Measurements from ENCODE around the gene NKAPD1. TPM values are rescaled to one million over a fixed set of nuclear protein-coding genes. Genes with fewer than 3 reads are reported as not detected.

NKAPD1 gene
- total and polyA plus RNA-seq, 2 of the 13 experiments (the other 11 are each of a cell fraction or from before 2014, with no cell fraction given): 11.2 to 22.5 TPM

DNA sequence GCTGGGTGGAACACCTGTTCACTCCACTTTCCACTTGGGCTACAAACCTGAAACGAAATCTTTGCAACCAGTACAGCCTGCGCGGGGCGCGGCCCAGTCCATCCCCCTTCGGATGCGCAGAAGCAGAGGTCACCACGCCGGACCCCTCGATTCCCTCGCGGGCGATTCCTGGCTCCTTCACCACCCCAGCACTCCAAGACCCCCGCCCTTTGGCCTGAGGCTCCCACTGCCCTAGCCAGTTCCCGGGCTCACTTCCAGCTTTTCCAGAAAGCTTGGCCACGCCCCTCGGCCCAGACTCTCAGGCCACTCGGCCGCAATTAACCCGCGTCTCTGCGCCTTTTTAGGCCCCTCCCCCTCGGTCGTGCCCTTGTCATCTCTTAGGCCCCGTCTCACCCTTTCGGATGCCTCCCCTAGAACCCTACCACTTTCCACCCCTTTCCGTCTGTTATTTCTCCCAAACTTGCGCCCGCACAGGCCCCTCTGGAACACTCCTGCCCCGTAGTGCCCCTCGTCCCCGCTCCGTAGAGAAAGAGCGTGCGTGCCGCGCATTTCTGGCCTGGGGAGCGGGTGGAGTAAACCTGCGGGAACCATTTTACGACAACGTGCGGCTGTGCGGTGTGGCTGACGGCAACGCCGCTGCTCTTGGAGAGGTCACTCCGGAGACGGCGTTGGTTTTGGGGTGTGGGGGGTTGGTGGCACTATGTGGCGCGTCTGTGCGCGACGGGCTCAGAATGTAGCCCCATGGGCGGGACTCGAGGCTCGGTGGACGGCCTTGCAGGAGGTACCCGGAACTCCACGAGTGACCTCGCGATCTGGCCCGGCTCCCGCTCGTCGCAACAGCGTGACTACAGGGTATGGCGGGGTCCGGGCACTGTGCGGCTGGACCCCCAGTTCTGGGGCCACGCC, 49.1 kb upstream of the NKAPD1 start, which contains the start of gene DLAT (continued):
- TF ChIP-seq ZHX1 (CRISPR knock-in tag; IDR thresholded peaks at IDR 0.05; ENCODE audit: low read depth): 0 out of 2 replicates have a peak, but pooled peaks have one; percentile 21
- TF ChIP-seq ZNF281 (CRISPR knock-in tag; IDR thresholded peaks at IDR 0.05; ENCODE audit: borderline replicate concordance): peak; percentile 73; the same call in 1 of the 2 replicates
- peak; percentile 99 for TF ChIP-seq ZFX (CRISPR knock-in tag; IDR thresholded peaks at IDR 0.05; ENCODE audit: low read depth)
- 0 out of 2 replicates have a peak, but pooled peaks have one; percentile 56 for TF ChIP-seq ZFP36L1 (CRISPR knock-in tag; IDR thresholded peaks at IDR 0.05)
- TF ChIP-seq MLX (CRISPR knock-in tag; IDR thresholded peaks at IDR 0.05): peak; percentile 44; the same call in 1 of the 2 replicates
- TF ChIP-seq RFX3 (CRISPR knock-in tag; IDR thresholded peaks at IDR 0.05): peak; percentile 48; the same call in 1 of the 2 replicates
- peak; percentile 81 for TF ChIP-seq ZNF777 (CRISPR knock-in tag; IDR thresholded peaks at IDR 0.05)
- TF ChIP-seq MTA3 (CRISPR knock-in tag; IDR thresholded peaks at IDR 0.05): no peak
- TF ChIP-seq TOE1 (CRISPR knock-in tag; IDR thresholded peaks at IDR 0.05): no peak; the same call in 1 of the 2 replicates
- TF ChIP-seq EEA1 (CRISPR knock-in tag; IDR thresholded peaks at IDR 0.05; ENCODE audit: borderline replicate concordance): no peak
- peak; percentile 74 for TF ChIP-seq PHF5A (CRISPR knock-in tag; IDR thresholded peaks at IDR 0.05; ENCODE audit: low read depth, unreplicated experiment)
- TF ChIP-seq, protein P1, sequence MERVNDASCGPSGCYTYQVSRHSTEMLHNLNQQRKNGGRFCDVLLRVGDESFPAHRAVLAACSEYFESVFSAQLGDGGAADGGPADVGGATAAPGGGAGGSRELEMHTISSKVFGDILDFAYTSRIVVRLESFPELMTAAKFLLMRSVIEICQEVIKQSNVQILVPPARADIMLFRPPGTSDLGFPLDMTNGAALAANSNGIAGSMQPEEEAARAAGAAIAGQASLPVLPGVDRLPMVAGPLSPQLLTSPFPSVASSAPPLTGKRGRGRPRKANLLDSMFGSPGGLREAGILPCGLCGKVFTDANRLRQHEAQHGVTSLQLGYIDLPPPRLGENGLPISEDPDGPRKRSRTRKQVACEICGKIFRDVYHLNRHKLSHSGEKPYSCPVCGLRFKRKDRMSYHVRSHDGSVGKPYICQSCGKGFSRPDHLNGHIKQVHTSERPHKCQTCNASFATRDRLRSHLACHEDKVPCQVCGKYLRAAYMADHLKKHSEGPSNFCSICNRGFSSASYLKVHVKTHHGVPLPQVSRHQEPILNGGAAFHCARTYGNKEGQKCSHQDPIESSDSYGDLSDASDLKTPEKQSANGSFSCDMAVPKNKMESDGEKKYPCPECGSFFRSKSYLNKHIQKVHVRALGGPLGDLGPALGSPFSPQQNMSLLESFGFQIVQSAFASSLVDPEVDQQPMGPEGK (CRISPR knock-in tag; IDR thresholded peaks at IDR 0.05): peak; percentile 66
- 0 out of 2 replicates have a peak, but pooled peaks have one; percentile 16 for TF ChIP-seq ZNF12 (CRISPR knock-in tag; IDR thresholded peaks at IDR 0.05)
- peak; percentile 65; the same call in 1 of the 2 replicates for TF ChIP-seq MYNN (CRISPR knock-in tag; IDR thresholded peaks at IDR 0.05; ENCODE audit: low read depth)
- TF ChIP-seq, protein P2, sequence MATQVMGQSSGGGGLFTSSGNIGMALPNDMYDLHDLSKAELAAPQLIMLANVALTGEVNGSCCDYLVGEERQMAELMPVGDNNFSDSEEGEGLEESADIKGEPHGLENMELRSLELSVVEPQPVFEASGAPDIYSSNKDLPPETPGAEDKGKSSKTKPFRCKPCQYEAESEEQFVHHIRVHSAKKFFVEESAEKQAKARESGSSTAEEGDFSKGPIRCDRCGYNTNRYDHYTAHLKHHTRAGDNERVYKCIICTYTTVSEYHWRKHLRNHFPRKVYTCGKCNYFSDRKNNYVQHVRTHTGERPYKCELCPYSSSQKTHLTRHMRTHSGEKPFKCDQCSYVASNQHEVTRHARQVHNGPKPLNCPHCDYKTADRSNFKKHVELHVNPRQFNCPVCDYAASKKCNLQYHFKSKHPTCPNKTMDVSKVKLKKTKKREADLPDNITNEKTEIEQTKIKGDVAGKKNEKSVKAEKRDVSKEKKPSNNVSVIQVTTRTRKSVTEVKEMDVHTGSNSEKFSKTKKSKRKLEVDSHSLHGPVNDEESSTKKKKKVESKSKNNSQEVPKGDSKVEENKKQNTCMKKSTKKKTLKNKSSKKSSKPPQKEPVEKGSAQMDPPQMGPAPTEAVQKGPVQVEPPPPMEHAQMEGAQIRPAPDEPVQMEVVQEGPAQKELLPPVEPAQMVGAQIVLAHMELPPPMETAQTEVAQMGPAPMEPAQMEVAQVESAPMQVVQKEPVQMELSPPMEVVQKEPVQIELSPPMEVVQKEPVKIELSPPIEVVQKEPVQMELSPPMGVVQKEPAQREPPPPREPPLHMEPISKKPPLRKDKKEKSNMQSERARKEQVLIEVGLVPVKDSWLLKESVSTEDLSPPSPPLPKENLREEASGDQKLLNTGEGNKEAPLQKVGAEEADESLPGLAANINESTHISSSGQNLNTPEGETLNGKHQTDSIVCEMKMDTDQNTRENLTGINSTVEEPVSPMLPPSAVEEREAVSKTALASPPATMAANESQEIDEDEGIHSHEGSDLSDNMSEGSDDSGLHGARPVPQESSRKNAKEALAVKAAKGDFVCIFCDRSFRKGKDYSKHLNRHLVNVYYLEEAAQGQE (IDR thresholded peaks at IDR 0.05; ENCODE audit: borderline replicate concordance in 1 of 2, low read depth in 1 of 2, low read length in 2 of 2): no peak
